Transverse colon (tissue), 4 donors: ENCODE measurements around the gene KRTAP12-1. TPM values are rescaled to one million over a fixed set of nuclear protein-coding genes. Genes with fewer than 3 reads are reported as not detected.

ENCODE experiments used
- DNase-seq: peaks from one replicate; pipeline ENCODE4 v3.0.0-alpha.2; 2019
- H3K27ac ChIP-seq, 4 donors: fragments of 200-600 bp; sonication (generic); 2 replicates each; pipeline ENCODE4 v1.5.1; 2016 to 2018; ENCODE audit warnings: inconsistent platforms in 4 of 4
- H3K27me3 ChIP-seq: fragments of 200-600 bp; sonication (generic); 2 replicates; pipeline ENCODE4 v1.5.1; 2017; ENCODE audit warnings: inconsistent platforms
- H3K36me3 ChIP-seq, 4 donors: fragments of 200-600 bp; sonication (generic); 2 replicates each; pipeline ENCODE4 v1.5.1; 2017 to 2019; ENCODE audit warnings: inconsistent platforms in 4 of 4
- H3K4me1 ChIP-seq, 4 donors: fragments of 200-600 bp; sonication (generic); 2 replicates each; pipeline ENCODE4 v1.5.1; 2017 to 2020; ENCODE audit warnings: inconsistent platforms in 4 of 4
- H3K4me3 ChIP-seq, 4 donors: fragments of 200-600 bp; sonication (generic); 1 replicate in 1 of 4; 2 replicates in 3 of 4; pipeline versions ENCODE4 v1.5.1 to v1.6.1; 2017 to 2019; ENCODE audit warnings: inconsistent platforms in 4 of 4
- H3K9me3 ChIP-seq, 2 donors: fragments of 200-600 bp; sonication (generic); 2 replicates each; pipeline ENCODE4 v1.5.1; 2017 to 2019; ENCODE audit warnings: inconsistent platforms in 2 of 2
- CTCF ChIP-seq, 5 experiments: fragments of 200-600 bp in 3 of 5; fragments of 450-650 bp in 2 of 5; sonication (generic) in 3 of 5; IDR thresholded peaks; 1 replicate in 2 of 5; 2 replicates in 3 of 5; pipeline ENCODE4 v1.5.1; 2016 to 2017; ENCODE audit warnings: antibody characterized with exemption in 5 of 5, inconsistent platforms in 3 of 5, mild to moderate bottlenecking in 2 of 5, moderate library complexity in 1 of 5
- EP300 ChIP-seq: sonication (generic); formaldehyde crosslinking; IDR thresholded peaks from one replicate; pipeline ENCODE4 v1.6.1; 2017; ENCODE audit warnings: antibody characterized with exemption, low read depth
- POLR2A ChIP-seq: fragments of 450-650 bp; IDR thresholded peaks from one replicate; pipeline ENCODE4 v1.6.1; 2016; ENCODE audit warnings: antibody characterized with exemption, mild to moderate bottlenecking, moderate library complexity
- POLR2AphosphoS5 ChIP-seq, 3 donors: sonication (generic); formaldehyde crosslinking; IDR thresholded peaks; one replicate each; pipeline ENCODE4 v1.6.1; 2016; ENCODE audit warnings: antibody characterized with exemption in 3 of 3
- WGBS, 2 donors: methylation state at CpG; one replicate each; pipeline ENCODE4 v1.1.5; 2018; ENCODE audit warnings: low coverage in 1 of 2; 5-methylcytosine and 5-hydroxymethylcytosine counted together
- in situ Hi-C, 4 donors: fragments of 200-750 bp; cut with MboI; loops; one replicate each; pipeline versions ENCODE4 v1.15.0 to v1.15.1; 2017; ENCODE audit warnings: low sequenced_read_pairs in 3 of 4, low pct_ligation_motif_present in 1 of 4, low pct_unique_long_range_greater_than_20kb in 1 of 4
- intact Hi-C: fragments of 100-400 bp; cut with DNase I; formaldehyde crosslinking; loops from one replicate; pipeline ENCODE4 v1.15.1; 2023; ENCODE audit warnings: low total_unique reads
- total RNA-seq, 4 donors: library from RNA; depleted of rRNA; stranded (reverse); fragments of >200 nt; gene quantifications; one replicate each; pipeline ENCODE4 v1.1.0, GENCODE V29; 2016

Gene KRTAP12-1
- total RNA-seq, 4 donors from 2014 or later, result not detected

DNA sequence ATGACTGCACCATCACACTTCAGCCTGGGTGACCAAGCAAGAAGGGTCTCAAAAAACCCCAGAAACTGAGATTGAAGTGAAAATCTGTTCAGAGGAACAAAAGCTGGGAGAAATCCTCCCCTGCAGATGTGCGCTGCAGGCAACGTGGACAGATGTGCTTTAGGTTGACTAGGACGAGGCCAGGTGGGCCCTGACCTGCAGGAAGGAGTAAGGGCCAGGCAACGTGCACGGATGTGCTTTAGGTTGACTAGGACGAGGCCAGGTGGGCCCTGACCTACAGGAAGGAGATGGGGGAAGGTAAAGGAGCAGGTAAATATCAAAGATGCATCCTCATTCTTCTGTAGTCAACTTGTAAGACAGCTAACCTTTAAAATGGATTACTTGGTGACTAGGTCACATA, 2.5 kb upstream of the KRTAP12-1 start:
- Histone ChIP-seq H3K27me3 (peaks cover 18% of the 10 kb centered on the region), H3K9me3 (no peaks in the 10 kb centered on the region), H3K4me1 (no peaks in the 10 kb centered on the region), H3K4me3 (no peak overlapping the region), H3K36me3 (no peaks in the 10 kb centered on the region), H3K27ac (no peak overlapping the region)
- no peak for DNase-seq
- TF ChIP-seq EP300, result no peak
- no peak for TF ChIP-seq POLR2A
- intact Hi-C loops (no loop called here), in situ Hi-C loops (loop anchor here in 2 of 4 donors (25.0 kb wide), 1 partner anchor 97 kb away; the partner anchor contains the start of genes KRTAP10-5 (in 2 of the 2) and KRTAP10-6 (in 2 of the 2))
- WGBS, 2 donors, result 40 to 72% methylated on average over 6 of the region's 6 CpGs

DNA sequence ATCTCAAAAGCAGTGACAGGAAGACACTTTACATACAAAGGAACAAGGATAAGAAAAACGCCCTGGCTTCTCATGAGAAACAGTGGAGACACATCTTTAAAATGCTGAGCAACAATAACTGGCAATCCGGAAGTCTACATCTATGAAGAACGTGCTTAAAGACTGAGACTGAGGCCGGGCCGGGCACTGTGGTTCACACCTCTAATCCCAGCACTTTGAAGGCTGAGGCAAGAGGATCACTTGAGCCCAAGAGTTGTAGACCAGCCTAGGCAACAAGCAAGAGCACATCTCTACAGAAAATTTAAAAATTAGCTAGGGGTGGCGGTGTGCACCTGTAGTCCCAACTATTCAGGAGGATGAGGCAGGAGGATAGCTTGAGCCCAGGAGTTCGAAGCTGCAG, 2.1 kb upstream of the KRTAP12-1 start:
- TF ChIP-seq EP300 (no peak), POLR2A (no peak), POLR2AphosphoS5 (IDR thresholded peaks at IDR 0.05) (no peak), CTCF (IDR thresholded peaks at IDR 0.05) (no peak)
- in situ Hi-C loops (loop anchor here in 2 of 4 donors (25.0 kb wide), 1 partner anchor 97 kb away; the partner anchor contains the start of genes KRTAP10-5 (in 2 of the 2) and KRTAP10-6 (in 2 of the 2)), intact Hi-C loops (no loop called here)
- no peak for DNase-seq
- H3K36me3 ChIP-seq, result no peaks in the 10 kb centered on the region
- H3K27me3 ChIP-seq, result peaks cover 18% of the 10 kb centered on the region
- 67 to 77% methylated on average over 4 to 7 of the region's 7 CpGs for WGBS, 2 donors
- H3K4me1 ChIP-seq, result no peaks in the 10 kb centered on the region
- H3K27ac ChIP-seq, result no peak overlapping the region
- no peaks in the 10 kb centered on the region for H3K9me3 ChIP-seq
- no peak overlapping the region for H3K4me3 ChIP-seq

GRCh38 chr21:44682580-44683151, 703 bp upstream of the KRTAP12-1 start:
- Histone ChIP-seq H3K4me3 (no peak overlapping the region), H3K27ac (no peak overlapping the region), H3K9me3 (no peaks in the 10 kb centered on the region), H3K27me3 (peaks cover 13% of the 10 kb centered on the region), H3K36me3 (no peaks in the 10 kb centered on the region), H3K4me1 (no peaks in the 10 kb centered on the region)
- DNase-seq, result no peak
- 82% methylated on average over 15 of the region's 15 CpGs; no CpG with 5 or more reads in 1 of the 2 donors for WGBS, 2 donors
- intact Hi-C loops (no loop called here), in situ Hi-C loops (loop anchor here in 2 of 4 donors (25.0 kb wide), 1 partner anchor 95 kb away; the partner anchor contains the start of genes KRTAP10-5 (in 2 of the 2) and KRTAP10-6 (in 2 of the 2))
- no peak for TF ChIP-seq CTCF (IDR thresholded peaks at IDR 0.05)
- TF ChIP-seq POLR2A, result no peak
- no peak for TF ChIP-seq POLR2AphosphoS5 (IDR thresholded peaks at IDR 0.05)
- TF ChIP-seq EP300, result no peak

- no peaks in the 10 kb centered on the region for H3K36me3 ChIP-seq
- DNase-seq, result no peak
- 80 to 83% methylated on average over 1 to 11 of the region's 11 CpGs for WGBS, 2 donors
- H3K27me3 ChIP-seq, result no peaks in the 10 kb centered on the region
- TF ChIP-seq CTCF (IDR thresholded peaks at IDR 0.05) (no peak), EP300 (no peak), POLR2AphosphoS5 (IDR thresholded peaks at IDR 0.05) (no peak), POLR2A (no peak)
- intact Hi-C loops (no loop called here), in situ Hi-C loops (loop anchor here in 2 of 4 donors (25.0 kb wide), 1 partner anchor 94 kb away; the partner anchor contains the start of genes KRTAP10-5 (in 2 of the 2) and KRTAP10-6 (in 2 of the 2))
- no peaks in the 10 kb centered on the region for H3K9me3 ChIP-seq
- H3K4me1 ChIP-seq, result no peaks in the 10 kb centered on the region
- H3K4me3 ChIP-seq, result no peak overlapping the region
- H3K27ac ChIP-seq, result no peak overlapping the region
Measured at GRCh38 chr21:44681152-44681551, 811 bp downstream of the KRTAP12-1 start.
